Stimulated activated CD8-positive, alpha-beta memory T cell treated with anti-CD3 and anti-CD28 coated beads, Interleukin-15, amount 100 ng/mL, for 4 hours (primary cell): ENCODE results near the gene PIK3R3.

Experiments used
- DNase-seq, 2 donors: peaks; one replicate each; pipeline ENCODE4 v3.0.0-alpha.2; 2020; ENCODE audit warnings: low read depth in 2 of 2

PIK3R3 gene

GRCh38 chr1:46157916-46158311, 25.5 kb upstream of the PIK3R3 start:
- DNase-seq, result no peak

GRCh38 chr1:46153732-46154131, 21.3 kb upstream of the PIK3R3 start:
- no peak for DNase-seq

GRCh38 chr1:46153228-46153627, 20.8 kb upstream of the PIK3R3 start:
- DNase-seq, result no peak

- no peak for DNase-seq
These were observed 19.6 kb upstream of the PIK3R3 start for GRCh38 chr1:46152016-46152415.

GRCh38 chr1:46150085-46150484, 17.7 kb upstream of the PIK3R3 start:
- no peak for DNase-seq

- DNase-seq, result no peak
These were observed 15.9 kb upstream of the PIK3R3 start for GRCh38 chr1:46148318-46148717.

- DNase-seq, result no peak
These were observed 5.5 kb upstream of the PIK3R3 start for GRCh38 chr1:46137916-46138315.

GRCh38 chr1:46136711-46137110, 4.3 kb upstream of the PIK3R3 start:
- no peak for DNase-seq

GRCh38 chr1:46134660-46135331, 2.4 kb upstream of the PIK3R3 start:
- no peak for DNase-seq

GRCh38 chr1:46133781-46134350, 1.4 kb upstream of the PIK3R3 start:
- DNase-seq, result no peak

- no peak for DNase-seq
These were observed 791 bp upstream of the PIK3R3 start for GRCh38 chr1:46133181-46133658.

GRCh38 chr1:46131712-46132528, 509 bp downstream of the PIK3R3 start:
- DNase-seq, result peak in 1 of 2 donors; percentile 1

GRCh38 chr1:46131093-46131492, 1.3 kb downstream of the PIK3R3 start:
- DNase-seq, result no peak

GRCh38 chr1:46130606-46131005, 1.8 kb downstream of the PIK3R3 start:
- DNase-seq, result no peak

- DNase-seq, result no peak
These were observed 2.3 kb downstream of the PIK3R3 start for GRCh38 chr1:46130121-46130520.

- DNase-seq, result no peak
These were observed 4.1 kb downstream of the PIK3R3 start for GRCh38 chr1:46128344-46128743.

- no peak for DNase-seq
These were observed 13.6 kb downstream of the PIK3R3 start for GRCh38 chr1:46118856-46119255.

GRCh38 chr1:46117810-46118494, 14.5 kb downstream of the PIK3R3 start:
- no peak for DNase-seq

- DNase-seq, result no peak
These were observed 17.4 kb downstream of the PIK3R3 start for GRCh38 chr1:46114925-46115603.

- DNase-seq, result no peak
These were observed 18.5 kb downstream of the PIK3R3 start for GRCh38 chr1:46113948-46114347.

GRCh38 chr1:46112108-46112507, 20.3 kb downstream of the PIK3R3 start:
- no peak for DNase-seq

- no peak for DNase-seq
These were observed 21.9 kb downstream of the PIK3R3 start for GRCh38 chr1:46110521-46110920.
